Stimulated activated CD4-positive, alpha-beta T cell treated with anti-CD3 and anti-CD28 coated beads, Interleukin-4, amount 100 ng/mL, for 1 hour (primary cell): ENCODE data around the gene STPG4.
"Not testable (repeated sequence)": the region's sequence is repeated elsewhere in the genome, so short reads cannot be mapped to it uniquely, and the experiment has no call there.

ENCODE experiments used
- DNase-seq: peaks from one replicate; pipeline ENCODE4 v3.0.0-alpha.2; 2020

Gene STPG4

GRCh38 chr2:47124740-47125139, 30.4 kb downstream of the STPG4 start:
- not testable (repeated sequence) for DNase-seq

GRCh38 chr2:47120424-47120823, 34.7 kb downstream of the STPG4 start:
- DNase-seq, result not testable (repeated sequence)

- no peak for DNase-seq
These were observed 36.1 kb downstream of the STPG4 start for GRCh38 chr2:47119001-47119400.

GRCh38 chr2:47118581-47118980, 36.5 kb downstream of the STPG4 start:
- no peak for DNase-seq

GRCh38 chr2:47112665-47113435, 42.3 kb downstream of the STPG4 start:
- DNase-seq, result no peak

GRCh38 chr2:47109680-47110079, 45.4 kb downstream of the STPG4 start:
- DNase-seq, result no peak

GRCh38 chr2:47109007-47109375, 46.1 kb downstream of the STPG4 start:
- DNase-seq, result no peak

- not testable (repeated sequence) for DNase-seq
These were observed 46.7 kb downstream of the STPG4 start for GRCh38 chr2:47108267-47109006.

- DNase-seq, result not testable (repeated sequence)
These were observed 47.9 kb downstream of the STPG4 start for GRCh38 chr2:47107201-47107600.

GRCh38 chr2:47106231-47106630, 48.9 kb downstream of the STPG4 start:
- DNase-seq, result not testable (repeated sequence)

GRCh38 chr2:47099712-47100111, 55.4 kb downstream of the STPG4 start:
- DNase-seq, result not testable (repeated sequence)

GRCh38 chr2:47098953-47099352, 56.2 kb downstream of the STPG4 start:
- DNase-seq, result no peak

- DNase-seq, result no peak
These were observed 57.5 kb downstream of the STPG4 start for GRCh38 chr2:47097563-47097962.

GRCh38 chr2:47096451-47096850, 58.7 kb downstream of the STPG4 start:
- DNase-seq, result no peak

GRCh38 chr2:47095349-47096020, 59.6 kb downstream of the STPG4 start:
- no peak for DNase-seq

GRCh38 chr2:47094511-47095142, 60.5 kb downstream of the STPG4 start:
- no peak for DNase-seq

GRCh38 chr2:47093626-47094025, 61.5 kb downstream of the STPG4 start:
- DNase-seq, result no peak

- DNase-seq, result no peak
These were observed 62.6 kb downstream of the STPG4 start for GRCh38 chr2:47092465-47092864.

- no peak for DNase-seq
These were observed 64.0 kb downstream of the STPG4 start for GRCh38 chr2:47091118-47091517.

- DNase-seq, result no peak
These were observed 66.0 kb downstream of the STPG4 start for GRCh38 chr2:47089083-47089464.

- no peak for DNase-seq
These were observed 66.6 kb downstream of the STPG4 start for GRCh38 chr2:47088371-47089082.

- DNase-seq, result no peak
These were observed 68.1 kb downstream of the STPG4 start for GRCh38 chr2:47087051-47087450.

- DNase-seq, result no peak
These were observed 68.5 kb downstream of the STPG4 start for GRCh38 chr2:47086571-47086970.
